Osteoblast (primary cell): ENCODE data around the gene TMOD3. TPM values are rescaled to one million over a fixed set of nuclear protein-coding genes. Genes with fewer than 3 reads are reported as not detected.

Experiments used
- DNase-seq: peaks from one replicate; pipeline ENCODE4 v3.0.0; 2011; ENCODE audit warnings: low spot score, mixed read lengths; ENCODE audit not compliant: insufficient read length; ENCODE audit errors: missing footprints
- H2AFZ ChIP-seq: 2 replicates; pipeline ENCODE4 v1.6.0; 2011; ENCODE audit warnings: mild to moderate bottlenecking, low read length
- H3K27ac ChIP-seq: 2 replicates; pipeline ENCODE4 v1.5.1; 2011; ENCODE audit warnings: mild to moderate bottlenecking, low read depth, low read length, moderate library complexity
- H3K27me3 ChIP-seq: 2 replicates; pipeline ENCODE4 v1.6.0; 2012; ENCODE audit warnings: mild to moderate bottlenecking, control low read depth, inconsistent platforms, low read length, moderate library complexity; ENCODE audit not compliant: insufficient read depth
- H3K36me3 ChIP-seq: 2 replicates; pipeline ENCODE4 v1.5.1; 2011; ENCODE audit warnings: mild to moderate bottlenecking, low read length, control low read depth, moderate library complexity; ENCODE audit not compliant: insufficient read depth
- H3K4me1 ChIP-seq: 2 replicates; pipeline ENCODE4 v1.5.1; 2011; ENCODE audit warnings: mild to moderate bottlenecking, low read length, control low read depth, moderate library complexity; ENCODE audit not compliant: insufficient read depth
- H3K4me2 ChIP-seq: 2 replicates; pipeline ENCODE4 v1.6.0; 2011; ENCODE audit warnings: mild to moderate bottlenecking, low read length; ENCODE audit not compliant: insufficient read depth
- H3K4me3 ChIP-seq: fragments of 200-600 bp; sonication (generic); 3 replicates; pipeline ENCODE4 v1.5.1; 2012; ENCODE audit warnings: mild to moderate bottlenecking, low read length, inconsistent platforms; ENCODE audit not compliant: insufficient read depth
- H3K79me2 ChIP-seq: 2 replicates; pipeline ENCODE4 v1.6.0; 2012; ENCODE audit warnings: mild to moderate bottlenecking, low read length, control low read depth, inconsistent platforms; ENCODE audit not compliant: insufficient read depth
- H3K9me3 ChIP-seq: 2 replicates; pipeline ENCODE4 v1.5.1; 2011; ENCODE audit warnings: low read depth, low read length, control low read depth
- H4K20me1 ChIP-seq: 2 replicates; pipeline ENCODE4 v1.6.0; 2012; ENCODE audit warnings: mild to moderate bottlenecking, low read length, control low read depth; ENCODE audit not compliant: insufficient read depth
- total RNA-seq: library from RNA; depleted of rRNA; stranded (reverse); fragments of >200 nt; gene quantifications from 2 replicates; pipeline ENCODE4 v1.2.3, GENCODE V29; 2012
- TF ChIP-seq, protein P1 (sequence below): IDR thresholded peaks from 2 replicates; pipeline ENCODE4 v1.5.1; 2011; ENCODE audit warnings: mild to moderate bottlenecking, low read depth, low read length, moderate library complexity; ENCODE audit errors: extremely low read depth

Gene TMOD3
- total RNA-seq, 1 donor: 44.5 TPM

DNA sequence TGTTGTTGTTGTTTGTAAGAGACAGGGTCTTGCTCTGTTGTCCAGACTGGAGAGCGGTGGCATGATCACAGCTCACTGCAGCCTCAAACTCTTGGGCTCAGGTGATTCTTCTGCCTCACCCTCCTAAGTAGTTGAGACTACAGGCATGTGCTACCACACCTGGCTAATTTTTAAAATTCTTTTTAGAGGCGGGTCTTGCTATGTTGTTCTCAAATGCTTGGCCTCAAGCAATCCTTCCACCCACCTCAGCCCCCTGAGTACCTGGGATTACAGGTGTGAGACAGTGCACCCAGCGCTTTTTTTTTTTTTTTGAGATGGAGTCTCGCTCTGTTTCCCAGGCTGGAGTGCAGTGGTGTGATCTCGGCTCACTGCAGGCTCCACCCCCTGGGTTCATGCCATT, 46.7 kb downstream of the TMOD3 start:
- Histone ChIP-seq H2AFZ (no peak overlapping the region), H3K4me2 (no peak overlapping the region), H3K4me1 (peaks cover 42% of the 10 kb centered on the region), H4K20me1 (no peaks in the 10 kb centered on the region), H3K27ac (peak overlapping the region; percentile 96), H3K79me2 (peaks cover 31% of the 10 kb centered on the region), H3K4me3 (no peak overlapping the region), H3K9me3 (no peaks in the 10 kb centered on the region), H3K27me3 (no peaks in the 10 kb centered on the region), H3K36me3 (no peaks in the 10 kb centered on the region)
- no peak for DNase-seq
- TF ChIP-seq, protein P1, sequence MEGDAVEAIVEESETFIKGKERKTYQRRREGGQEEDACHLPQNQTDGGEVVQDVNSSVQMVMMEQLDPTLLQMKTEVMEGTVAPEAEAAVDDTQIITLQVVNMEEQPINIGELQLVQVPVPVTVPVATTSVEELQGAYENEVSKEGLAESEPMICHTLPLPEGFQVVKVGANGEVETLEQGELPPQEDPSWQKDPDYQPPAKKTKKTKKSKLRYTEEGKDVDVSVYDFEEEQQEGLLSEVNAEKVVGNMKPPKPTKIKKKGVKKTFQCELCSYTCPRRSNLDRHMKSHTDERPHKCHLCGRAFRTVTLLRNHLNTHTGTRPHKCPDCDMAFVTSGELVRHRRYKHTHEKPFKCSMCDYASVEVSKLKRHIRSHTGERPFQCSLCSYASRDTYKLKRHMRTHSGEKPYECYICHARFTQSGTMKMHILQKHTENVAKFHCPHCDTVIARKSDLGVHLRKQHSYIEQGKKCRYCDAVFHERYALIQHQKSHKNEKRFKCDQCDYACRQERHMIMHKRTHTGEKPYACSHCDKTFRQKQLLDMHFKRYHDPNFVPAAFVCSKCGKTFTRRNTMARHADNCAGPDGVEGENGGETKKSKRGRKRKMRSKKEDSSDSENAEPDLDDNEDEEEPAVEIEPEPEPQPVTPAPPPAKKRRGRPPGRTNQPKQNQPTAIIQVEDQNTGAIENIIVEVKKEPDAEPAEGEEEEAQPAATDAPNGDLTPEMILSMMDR: no peak

DNA sequence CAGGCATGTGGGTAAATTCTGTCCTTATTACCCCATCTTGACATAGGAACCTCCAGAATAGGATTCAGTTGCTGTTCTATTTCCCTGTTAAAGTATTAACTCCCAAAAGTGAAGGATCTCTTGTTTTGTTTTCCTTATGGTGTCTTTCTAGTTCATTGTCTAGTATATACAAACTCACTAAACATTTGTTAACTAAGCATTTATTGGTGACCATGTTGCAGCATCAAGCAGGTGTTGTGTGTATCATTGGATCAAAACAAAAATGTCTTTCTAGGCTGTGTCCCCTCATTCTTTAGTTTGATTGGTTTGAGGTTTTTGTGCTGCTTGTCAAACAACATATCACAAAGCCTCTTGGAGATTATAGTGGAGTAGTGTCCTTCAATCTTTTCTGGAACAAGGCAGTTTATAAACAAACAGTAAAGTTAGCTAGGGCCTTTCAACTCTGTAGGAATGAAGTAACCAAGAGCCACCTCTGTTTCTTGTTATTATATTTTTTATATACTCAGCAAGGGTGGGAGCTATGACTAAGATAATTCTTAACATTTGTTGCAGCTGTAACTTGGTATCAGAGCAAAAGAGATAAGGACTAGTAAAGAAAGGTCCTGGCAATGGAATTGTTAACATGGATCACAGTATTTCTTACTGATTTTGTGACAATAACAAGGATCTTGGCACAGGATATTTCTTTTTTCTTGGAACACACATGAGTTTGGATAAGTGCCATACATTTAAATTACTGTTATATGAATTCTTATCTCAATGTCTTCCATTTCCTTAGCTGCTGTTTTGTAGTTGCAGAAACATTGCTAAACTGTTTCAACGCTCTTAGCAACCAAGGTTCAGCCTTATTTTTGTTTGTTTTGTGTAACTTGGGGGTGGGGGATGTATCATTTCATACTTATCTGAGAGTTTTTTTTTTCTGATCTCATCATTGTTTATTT, 49.3 kb downstream of the TMOD3 start:
- H3K4me2 ChIP-seq: peak overlapping the region; percentile 23
- no peaks in the 10 kb centered on the region for H3K36me3 ChIP-seq
- no peaks in the 10 kb centered on the region for H3K27me3 ChIP-seq
- no peak overlapping the region for H2AFZ ChIP-seq
- TF ChIP-seq, protein P1: no peak
- no peak for DNase-seq
- H3K79me2 ChIP-seq: peaks cover 40% of the 10 kb centered on the region
- H3K27ac ChIP-seq: peak overlapping the region; percentile 82
- peaks cover 53% of the 10 kb centered on the region for H3K4me1 ChIP-seq
- no peaks in the 10 kb centered on the region for H3K9me3 ChIP-seq
- H3K4me3 ChIP-seq: no peak overlapping the region
- no peaks in the 10 kb centered on the region for H4K20me1 ChIP-seq

DNA sequence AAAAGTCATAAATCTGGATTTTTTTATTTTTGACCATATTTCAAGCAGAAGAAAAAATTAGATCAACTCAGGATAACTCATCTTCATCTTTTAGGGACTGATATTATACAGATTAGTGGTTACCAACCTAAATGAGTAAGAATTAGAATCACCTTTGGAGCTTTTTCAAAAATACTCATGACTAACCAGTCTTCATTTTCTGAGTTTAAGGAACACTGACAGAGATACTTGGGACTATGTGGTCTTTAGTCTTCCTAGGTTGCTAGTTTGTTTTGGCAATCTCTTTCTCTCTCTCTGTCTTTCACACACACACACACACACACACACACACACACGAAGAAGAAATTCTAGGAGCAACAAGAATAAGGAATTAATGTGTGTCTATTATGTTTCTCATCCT, 50.1 kb downstream of the TMOD3 start:
- peaks cover 46% of the 10 kb centered on the region for H3K79me2 ChIP-seq
- peak overlapping the region; percentile 82 for H3K27ac ChIP-seq
- no peaks in the 10 kb centered on the region for H3K9me3 ChIP-seq
- no peak for DNase-seq
- H3K4me2 ChIP-seq: peak overlapping the region; percentile 23
- no peaks in the 10 kb centered on the region for H3K36me3 ChIP-seq
- H2AFZ ChIP-seq: no peak overlapping the region
- H3K4me1 ChIP-seq: peaks cover 57% of the 10 kb centered on the region
- H3K27me3 ChIP-seq: no peaks in the 10 kb centered on the region
- TF ChIP-seq, protein P1: no peak
- H3K4me3 ChIP-seq: no peak overlapping the region
- peaks cover 5% of the 10 kb centered on the region for H4K20me1 ChIP-seq

DNA sequence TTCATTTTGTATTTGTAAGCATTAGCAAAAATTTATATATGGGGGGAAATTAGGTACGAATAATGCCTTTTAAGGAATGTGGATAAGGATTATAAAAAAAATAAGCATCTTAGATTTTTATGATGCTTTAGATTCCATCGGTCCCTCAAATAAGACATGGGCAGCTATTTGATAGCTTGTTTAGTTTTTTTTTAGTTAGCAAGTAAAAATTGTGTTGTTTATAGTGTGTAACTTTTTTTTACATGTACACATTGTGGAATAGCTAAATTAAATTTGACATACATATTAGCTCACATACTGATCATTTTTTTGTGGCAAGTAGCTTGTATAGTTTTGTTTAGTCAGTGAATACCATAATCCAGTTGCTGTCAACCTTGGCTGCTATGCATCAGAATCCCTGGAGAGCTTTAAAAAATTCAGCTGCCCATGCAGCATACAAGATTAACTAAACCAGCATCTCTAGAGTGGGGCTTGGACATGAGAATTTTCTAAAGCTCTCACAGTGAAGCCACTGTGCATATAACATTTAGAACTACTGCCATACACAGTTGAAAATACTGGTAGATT, 53.9 kb downstream of the TMOD3 start:
- Histone ChIP-seq H4K20me1 (peaks cover 9% of the 10 kb centered on the region), H3K79me2 (peaks cover 29% of the 10 kb centered on the region)
- TF ChIP-seq, protein P1: no peak

More for the DNA sequence above, 53.9 kb downstream of the TMOD3 start:
- DNase-seq: peak; percentile 88
- H3K4me3 ChIP-seq: no peak overlapping the region
- H3K27ac ChIP-seq: peak overlapping the region; percentile 46
- H3K9me3 ChIP-seq: no peaks in the 10 kb centered on the region
- H2AFZ ChIP-seq: no peak overlapping the region
- no peaks in the 10 kb centered on the region for H3K27me3 ChIP-seq
- H3K4me2 ChIP-seq: peak overlapping the region; percentile 63
- H3K36me3 ChIP-seq: no peaks in the 10 kb centered on the region
- peaks cover 53% of the 10 kb centered on the region for H3K4me1 ChIP-seq
